PC-9 (cell line): ENCODE measurements around the gene NT5M. TPM values are rescaled to one million over a fixed set of nuclear protein-coding genes. Genes with fewer than 3 reads are reported as not detected.
A peak's percentile ranks its signal among the peaks of the same experiment; 100 is the strongest.

ENCODE experiments used
- BruUV-seq: library from RNA; stranded (reverse); fragments of 400-500 nt; replicated peaks from 2 replicates; lab custom pipeline; 2021; lab: Mats Ljungman, UMichigan
- CTCF ChIA-PET: fragments of 300-600 bp; sonication (Branson Sonifier 250); formaldehyde crosslinking; loops from one replicate; lab custom pipeline; 2022; ENCODE audit warnings: antibody characterized with exemption; lab: Charles Lee
- POLR2A ChIA-PET: fragments of 300-600 bp; sonication (Branson Sonifier 250); formaldehyde crosslinking; loops from one replicate; lab custom pipeline; 2022; ENCODE audit warnings: antibody characterized with exemption; ENCODE audit not compliant: unreplicated experiment; lab: Charles Lee
- DNase-seq, 2 experiments: peaks; one replicate each; pipeline versions ENCODE4 v3.0.0 to v3.0.0-alpha.2; 2015 to 2022; ENCODE audit warnings: mixed read lengths in 1 of 2
- H2AFZ ChIP-seq: fragments of 200-600 bp; sonication (generic); 2 replicates; pipeline ENCODE4 v1.8.1; 2017; ENCODE audit warnings: antibody characterized with exemption
- H3F3A ChIP-seq: fragments of 200-600 bp; sonication (generic); 2 replicates; pipeline ENCODE4 v1.8.1; 2017; ENCODE audit warnings: antibody characterized with exemption, mild to moderate bottlenecking, low read depth; ENCODE audit not compliant: insufficient read depth
- H3K27ac ChIP-seq: fragments of 200-600 bp; sonication (generic); 2 replicates; pipeline ENCODE4 v1.6.1; 2016; ENCODE audit warnings: mixed run types
- H3K27me3 ChIP-seq: fragments of 200-600 bp; sonication (generic); 2 replicates; pipeline ENCODE4 v1.6.1; 2016; ENCODE audit warnings: low read depth, mixed run types; ENCODE audit not compliant: insufficient read depth
- H3K36me3 ChIP-seq: fragments of 200-600 bp; sonication (generic); 2 replicates; pipeline ENCODE4 v1.6.1; 2016; ENCODE audit warnings: low read depth, mixed run types
- H3K4me1 ChIP-seq: fragments of 200-600 bp; sonication (generic); replicated peaks from 2 replicates; pipeline ENCODE4 v1.6.1; 2016; ENCODE audit warnings: mixed run types; ENCODE audit not compliant: insufficient read depth
- H3K4me2 ChIP-seq: fragments of 200-600 bp; sonication (generic); 2 replicates; pipeline ENCODE4 v1.6.1; 2017; ENCODE audit warnings: mixed run types
- H3K4me3 ChIP-seq: fragments of 200-600 bp; sonication (generic); 2 replicates; pipeline ENCODE4 v1.6.1; 2016; ENCODE audit warnings: mixed run types
- H3K79me2 ChIP-seq: fragments of 200-600 bp; sonication (generic); 2 replicates; pipeline ENCODE4 v1.6.1; 2017; ENCODE audit warnings: low read depth, mixed run types
- H3K9me2 ChIP-seq: fragments of 200-600 bp; sonication (generic); 2 replicates; pipeline ENCODE4 v1.8.1; 2017; ENCODE audit warnings: mild to moderate bottlenecking; ENCODE audit not compliant: insufficient read depth
- H3K9me3 ChIP-seq: fragments of 200-600 bp; sonication (generic); 2 replicates; pipeline ENCODE4 v1.8.1; 2016; ENCODE audit warnings: low read depth; ENCODE audit not compliant: insufficient read depth
- H4K20me1 ChIP-seq: fragments of 200-600 bp; sonication (generic); 2 replicates; pipeline ENCODE4 v1.8.1; 2017; ENCODE audit not compliant: insufficient read depth
- CTCF ChIP-seq: fragments of 200-600 bp; sonication (generic); conservative IDR thresholded peaks from 2 replicates; pipeline ENCODE4 v1.6.1; 2017; ENCODE audit warnings: mixed run types, antibody characterized with exemption, mild to moderate bottlenecking, moderate library complexity
- EZH2 ChIP-seq: fragments of 200-600 bp; sonication (generic); IDR thresholded peaks from 2 replicates; pipeline ENCODE4 v1.8.0; 2017; ENCODE audit warnings: antibody characterized with exemption, low read depth
- intact Hi-C: fragments of 100-400 bp; cut with micrococcal nuclease; formaldehyde crosslinking; loops from one replicate; pipeline ENCODE4 v1.10.0; 2022; ENCODE audit not compliant: unreplicated experiment
- total RNA-seq: library from RNA; stranded (reverse); gene quantifications from 2 replicates; pipeline ENCODE4 v1.2.3, GENCODE V29; 2021

The NT5M gene
- total RNA-seq, 1 experiment from 2014 or later = 6.2 TPM

DNA sequence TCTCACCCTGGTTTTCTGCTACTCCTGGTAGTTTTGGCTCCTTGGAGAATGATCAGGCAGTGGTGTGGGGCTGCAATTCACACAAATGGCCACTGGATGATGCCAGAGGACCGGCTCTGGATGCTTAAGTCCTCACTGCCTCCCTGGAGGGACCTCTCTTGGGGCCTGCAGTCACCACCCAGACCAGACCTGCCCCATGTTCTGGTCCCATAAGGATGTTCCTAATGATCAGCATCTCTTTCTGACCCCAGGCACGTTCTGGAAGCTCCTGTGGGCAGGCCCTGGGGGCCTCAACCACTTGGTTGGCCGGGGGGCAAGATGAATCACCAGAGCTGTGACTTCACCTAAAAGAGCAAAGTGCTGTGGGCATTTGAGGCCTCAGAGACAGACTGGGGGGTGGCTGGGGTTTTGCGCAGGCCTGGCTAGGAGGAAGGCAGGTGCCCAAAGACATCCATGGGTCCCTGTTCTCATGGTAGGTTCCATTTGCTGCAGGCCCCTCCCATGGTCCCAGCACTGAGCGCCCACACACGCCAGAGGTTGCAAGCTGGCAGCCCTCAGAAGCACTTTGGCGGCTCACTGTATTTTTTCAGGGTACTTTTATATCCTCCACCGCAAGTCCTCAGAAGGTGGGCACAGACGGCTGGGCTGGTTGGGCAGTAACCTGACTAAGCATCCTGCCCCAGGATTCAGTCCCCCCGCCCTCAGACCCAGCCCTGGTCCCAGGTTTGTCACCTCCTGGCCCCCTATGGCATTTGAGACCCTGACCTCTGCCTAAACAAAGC is 53.2 kb downstream of the NT5M start:
- Histone ChIP-seq H3K27ac (no peak overlapping the region), H3K36me3 (no peaks in the 10 kb centered on the region), H3K4me1 (no peaks in the 10 kb centered on the region), H3K27me3 (peaks cover 22% of the 10 kb centered on the region), H3K4me3 (no peak overlapping the region), H3K79me2 (no peaks in the 10 kb centered on the region), H3F3A (no peaks in the 10 kb centered on the region), H2AFZ (no peak overlapping the region), H3K4me2 (no peak overlapping the region), H3K9me3 (peaks cover 15% of the 10 kb centered on the region), H3K9me2 (no peaks in the 10 kb centered on the region), H4K20me1 (no peaks in the 10 kb centered on the region; the same call in 1 of the 2 replicates)
- TF ChIP-seq EZH2 (no peak), CTCF (peak; percentile 100)
- ChIA-PET CTCF (interaction anchor here (0.5 to 0.7 kb wide), 4 partner anchors 9 to 645 kb away, joined by 3 to 5 read pairs (median 4); partner anchors contain the start of gene RASD1), POLR2A (no interaction called here)
- no TSS peak for BruUV-seq
- peak; percentile 65 to 82 for DNase-seq
- intact Hi-C loops = loop anchor here (1.0 to 5.0 kb wide), 6 partner anchors 140 to 563 kb away; partner anchors contain the start of gene RASD1

DNA sequence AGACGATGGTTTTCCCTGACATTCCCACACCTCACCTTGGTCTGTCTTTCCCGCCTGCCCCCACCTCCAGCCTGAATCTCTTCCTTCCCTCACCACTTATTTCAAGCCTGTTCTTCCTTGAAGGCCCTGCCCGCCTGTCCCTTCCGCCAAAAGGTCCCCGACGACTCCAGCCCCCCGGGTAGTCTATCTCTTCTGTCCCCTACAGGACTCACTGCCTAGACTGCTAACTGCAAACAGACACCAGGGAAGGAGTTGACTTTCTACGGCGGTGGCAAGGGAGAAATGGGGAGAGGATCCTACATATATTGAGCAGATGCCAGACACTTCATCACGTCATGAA is 53.7 kb downstream of the NT5M start:
- Histone ChIP-seq H3K4me3 (no peak overlapping the region), H3K9me2 (no peaks in the 10 kb centered on the region), H2AFZ (no peak overlapping the region), H3K9me3 (peaks cover 15% of the 10 kb centered on the region), H3K4me1 (no peaks in the 10 kb centered on the region), H3K27me3 (peaks cover 22% of the 10 kb centered on the region), H3F3A (no peaks in the 10 kb centered on the region), H3K4me2 (no peak overlapping the region), H3K27ac (no peak overlapping the region), H3K79me2 (no peaks in the 10 kb centered on the region), H3K36me3 (no peaks in the 10 kb centered on the region), H4K20me1 (no peaks in the 10 kb centered on the region; the same call in 1 of the 2 replicates)
- TF ChIP-seq CTCF = no peak
- no peak for TF ChIP-seq EZH2
- intact Hi-C loops = loop anchor here (1.0 to 5.0 kb wide), 6 partner anchors 139 to 562 kb away; partner anchors contain the start of gene RASD1
- ChIA-PET POLR2A (no interaction called here), CTCF (interaction anchor here (0.5 to 0.7 kb wide), 2 partner anchors 140 to 286 kb away, joined by 3 read pairs; partner anchors contain the start of gene RASD1)
- no TSS peak for BruUV-seq
- no peak for DNase-seq

DNA sequence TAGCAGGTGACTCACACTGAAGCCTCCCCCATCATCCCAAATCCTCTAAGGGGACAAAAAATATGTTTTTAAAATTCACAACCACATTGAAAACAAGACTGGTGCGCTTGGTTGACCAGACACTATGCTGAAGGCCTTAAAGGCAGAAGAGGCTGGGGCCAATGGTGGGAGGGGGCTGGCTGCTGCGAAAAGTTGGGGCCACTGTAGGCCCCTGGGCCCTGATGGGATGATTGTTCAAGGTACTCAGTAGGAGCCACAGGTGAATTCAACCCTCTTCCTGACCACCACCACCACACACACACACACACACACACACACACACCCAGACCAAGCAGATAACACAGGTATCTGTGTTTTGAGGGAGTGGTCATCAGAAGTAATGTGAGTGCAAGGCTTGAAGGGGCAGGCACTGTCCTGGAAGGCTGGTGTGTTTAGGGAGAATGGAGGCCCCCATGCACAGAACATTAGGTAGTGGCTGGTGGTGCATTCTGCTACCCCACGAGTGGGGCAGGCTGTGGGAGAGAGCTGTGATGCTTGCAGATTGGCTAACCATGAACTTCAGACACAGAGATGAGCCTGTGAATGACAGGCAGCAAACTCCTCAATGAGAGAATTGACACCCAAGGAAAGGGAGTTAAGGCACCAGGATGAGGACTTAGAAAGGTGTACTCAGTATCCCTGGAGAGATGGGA is 55.0 kb downstream of the NT5M start:
- ChIA-PET POLR2A (no interaction called here), CTCF (interaction anchor here (0.7 kb wide), 1 partner anchor 142 kb away, joined by 4 read pairs; no protein-coding TSS in a partner anchor)
- H2AFZ ChIP-seq = no peak overlapping the region
- peaks cover 15% of the 10 kb centered on the region for H3K9me3 ChIP-seq
- H3K79me2 ChIP-seq = no peaks in the 10 kb centered on the region
- DNase-seq = no peak
- peaks cover 22% of the 10 kb centered on the region for H3K27me3 ChIP-seq
- H3K27ac ChIP-seq = no peak overlapping the region
- no peak overlapping the region for H3K4me3 ChIP-seq
- H3K4me1 ChIP-seq = no peaks in the 10 kb centered on the region
- no TSS peak for BruUV-seq
- H3F3A ChIP-seq = no peaks in the 10 kb centered on the region
- H3K9me2 ChIP-seq = no peaks in the 10 kb centered on the region
- no peaks in the 10 kb centered on the region for H3K36me3 ChIP-seq
- intact Hi-C loops = loop anchor here (5.0 kb wide), 1 partner anchor 504 kb away; no protein-coding TSS in a partner anchor
- H3K4me2 ChIP-seq = no peak overlapping the region
- no peak for TF ChIP-seq CTCF
- TF ChIP-seq EZH2 = no peak
- H4K20me1 ChIP-seq = no peaks in the 10 kb centered on the region; the same call in 1 of the 2 replicates
